ENCODE measurements around the gene KRT20. TPM values are rescaled to one million over a fixed set of nuclear protein-coding genes. Genes with fewer than 3 reads are reported as not detected.

The KRT20 gene
- total RNA-seq, 1 experiment from 2014 or later = 0.13 TPM

GRCh38 chr17:40830085-40830776 lies 54.8 kb downstream of the KRT20 start:
- H3K27ac ChIP-seq (ENCODE audit: low read length) = no peak overlapping the region
- TF ChIP-seq REST (IDR thresholded peaks at IDR 0.05; ENCODE audit: insufficient read depth in 1 of 2, low read depth in 2 of 2, low read length in 1 of 2) (no peak), SIN3A (IDR thresholded peaks at IDR 0.05; ENCODE audit: borderline replicate concordance, insufficient read depth, low read depth, low read length) (no peak), TCF7L2 (IDR thresholded peaks at IDR 0.05; ENCODE audit: low read depth, low read length) (no peak), POLR2AphosphoS5 (IDR thresholded peaks at IDR 0.05; ENCODE audit: low read depth, low read length) (no peak), CTCF (IDR thresholded peaks at IDR 0.05) (no peak)
- in situ Hi-C loops (cut with HindIII; ENCODE audit: low pct_unique_long_range_greater_than_20kb, low sequenced_read_pairs) = no loop called here
- no peaks in the 10 kb centered on the region for H3K27me3 ChIP-seq (ENCODE audit: control insufficient read depth, insufficient read depth, low read length)
- peaks cover 2% of the 10 kb centered on the region; the same call in 1 of the 2 replicates for H3K36me3 ChIP-seq (ENCODE audit: control insufficient read depth, insufficient read depth, low read length)
- CTCF ChIA-PET = no interaction called here
- peaks cover 4% of the 10 kb centered on the region for H3K4me1 ChIP-seq (ENCODE audit: control insufficient read depth, insufficient read depth, low read length)
- POLR2A ChIA-PET = no interaction called here
- DNase-seq (ENCODE audit: low read depth, low spot score) (no peak), ATAC-seq (no peak)
- intact Hi-C loops (cut with micrococcal nuclease; ENCODE audit: unreplicated experiment) = no loop called here
- no TSS peak for BruUV-seq (replicated peaks)
- no peak overlapping the region for H3K4me3 ChIP-seq (ENCODE audit: low read depth in 2 of 2, low read length in 2 of 2)
- H3K9me3 ChIP-seq (ENCODE audit: control insufficient read depth, insufficient read depth, low read depth, low read length) = no peaks in the 10 kb centered on the region

GRCh38 chr17:40828454-40829044 lies 56.5 kb downstream of the KRT20 start:
- ChIA-PET CTCF (no interaction called here), POLR2A (no interaction called here)
- no peak for DNase-seq (ENCODE audit: low read depth, low spot score)
- no peak overlapping the region for H3K27ac ChIP-seq (ENCODE audit: low read length)
- peaks cover 4% of the 10 kb centered on the region for H3K4me1 ChIP-seq (ENCODE audit: control insufficient read depth, insufficient read depth, low read length)
- BruUV-seq (replicated peaks) = no TSS peak
- ATAC-seq = no peak
- TF ChIP-seq SIN3A (IDR thresholded peaks at IDR 0.05; ENCODE audit: borderline replicate concordance, insufficient read depth, low read depth, low read length) = no peak
- TF ChIP-seq CTCF (IDR thresholded peaks at IDR 0.05) = no peak
- no peak for TF ChIP-seq POLR2AphosphoS5 (IDR thresholded peaks at IDR 0.05; ENCODE audit: low read depth, low read length)
- TF ChIP-seq REST (IDR thresholded peaks at IDR 0.05; ENCODE audit: insufficient read depth in 1 of 2, low read depth in 2 of 2, low read length in 1 of 2) = no peak
- no peak for TF ChIP-seq TCF7L2 (IDR thresholded peaks at IDR 0.05; ENCODE audit: low read depth, low read length)
- H3K4me3 ChIP-seq (ENCODE audit: low read depth in 2 of 2, low read length in 2 of 2) = no peak overlapping the region
- H3K9me3 ChIP-seq (ENCODE audit: control insufficient read depth, insufficient read depth, low read depth, low read length) = no peaks in the 10 kb centered on the region
- no peaks in the 10 kb centered on the region for H3K27me3 ChIP-seq (ENCODE audit: control insufficient read depth, insufficient read depth, low read length)
- H3K36me3 ChIP-seq (ENCODE audit: control insufficient read depth, insufficient read depth, low read length) = 0 out of 2 replicates have a peak, but pooled peaks cover 2% of the 10 kb centered on the region
- in situ Hi-C loops (cut with HindIII; ENCODE audit: low pct_unique_long_range_greater_than_20kb, low sequenced_read_pairs) = no loop called here
- intact Hi-C loops (cut with micrococcal nuclease; ENCODE audit: unreplicated experiment) = no loop called here
